ENCODE measurements around the gene SNU13.
"Not testable (repeated sequence)": the region's sequence is repeated elsewhere in the genome, so short reads cannot be mapped to it uniquely, and the experiment has no call there.

The SNU13 gene

DNA sequence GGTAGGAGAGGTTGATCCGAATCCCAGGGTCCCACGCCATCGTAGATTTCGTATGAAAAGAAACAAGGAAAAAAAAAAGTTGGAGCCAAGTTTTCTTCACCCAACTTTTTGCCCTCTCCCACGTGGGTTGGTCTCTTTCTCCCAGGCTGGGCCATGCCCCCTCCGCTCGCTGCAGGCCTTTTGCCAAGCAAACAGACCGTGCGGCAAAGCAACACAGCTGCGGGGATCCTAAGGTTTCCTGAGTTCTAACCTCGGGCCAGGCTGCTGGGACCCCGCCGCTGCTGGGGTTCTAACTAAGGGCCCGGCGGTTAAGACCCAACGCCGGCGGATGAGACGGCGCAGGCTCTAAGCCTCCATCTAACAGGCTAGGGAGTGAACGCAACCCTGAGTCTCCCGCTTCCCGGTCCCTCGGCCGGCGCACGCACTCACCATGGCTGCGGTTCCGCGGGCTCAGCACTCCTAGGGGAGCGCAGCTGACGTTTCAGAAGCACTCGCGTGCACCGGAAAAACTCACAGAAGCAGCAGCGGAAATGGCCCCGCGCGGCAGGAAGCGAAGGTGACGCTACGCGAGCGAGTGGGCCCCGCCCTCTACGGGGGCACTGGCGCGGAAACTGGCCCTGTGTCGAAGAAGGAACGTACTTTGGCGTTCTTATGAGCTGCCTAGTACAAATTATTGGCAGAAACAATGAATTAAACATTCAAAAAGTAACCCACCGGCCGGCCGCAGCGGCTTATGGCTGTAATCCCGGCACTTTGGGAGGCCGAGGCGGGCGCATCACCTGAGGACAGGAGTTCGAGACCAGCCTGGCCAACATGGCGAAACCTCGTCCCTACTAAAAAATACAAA, at the start of gene SNU13:
Gene SNU13 (minus strand): TSS at position 503 of the 847 bp plus-strand sequence. CDS start 71 bp downstream, at position 432.
- peak; percentile 87 for DNase-seq (ENCODE audit: low read depth)

DNA sequence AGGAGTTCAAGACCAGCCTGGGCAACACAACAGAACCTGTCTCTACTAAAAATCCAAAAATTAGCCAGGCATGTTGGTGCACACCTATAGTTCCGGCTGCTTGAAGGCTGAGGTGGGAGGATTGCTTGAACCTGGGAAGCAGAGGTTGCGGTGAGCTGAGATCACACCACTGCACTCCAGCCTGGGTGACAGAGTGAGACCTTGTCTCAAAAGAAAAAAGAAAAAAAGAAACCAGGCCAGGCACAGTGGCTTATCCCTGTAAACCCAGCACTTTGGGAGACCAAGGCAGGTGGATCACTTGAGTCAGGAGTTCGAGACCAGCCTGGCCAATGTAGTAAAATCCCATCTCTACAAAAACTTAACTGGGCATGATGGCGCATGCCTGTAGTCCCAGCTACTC, 44.6 kb upstream of the SNU13 start:
- not testable (repeated sequence) for DNase-seq (ENCODE audit: low read depth)

- DNase-seq (ENCODE audit: low read depth), result no peak
These were observed 43.6 kb upstream of the SNU13 start for GRCh38 chr22:41732096-41732772.

DNA sequence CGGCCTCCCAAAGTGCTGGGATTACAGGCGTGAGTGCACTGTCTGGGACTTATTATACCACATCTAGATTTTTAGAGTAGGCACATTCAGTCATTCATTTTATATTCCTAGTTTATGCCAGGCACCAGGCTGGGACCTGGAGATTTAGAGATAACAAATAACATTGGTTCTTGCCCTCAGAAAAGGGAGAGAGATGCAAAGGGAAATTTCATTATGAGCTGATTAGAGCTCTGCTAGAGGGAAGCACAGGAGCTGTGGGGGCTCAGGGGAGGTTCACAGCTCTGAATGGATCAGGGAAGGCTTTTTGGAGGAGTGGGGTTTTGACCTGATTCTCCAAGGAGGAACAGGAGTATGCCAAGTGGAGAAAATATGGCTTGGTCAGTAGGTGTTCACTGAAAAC, 42.9 kb upstream of the SNU13 start:
- DNase-seq (ENCODE audit: low read depth), result no peak

DNA sequence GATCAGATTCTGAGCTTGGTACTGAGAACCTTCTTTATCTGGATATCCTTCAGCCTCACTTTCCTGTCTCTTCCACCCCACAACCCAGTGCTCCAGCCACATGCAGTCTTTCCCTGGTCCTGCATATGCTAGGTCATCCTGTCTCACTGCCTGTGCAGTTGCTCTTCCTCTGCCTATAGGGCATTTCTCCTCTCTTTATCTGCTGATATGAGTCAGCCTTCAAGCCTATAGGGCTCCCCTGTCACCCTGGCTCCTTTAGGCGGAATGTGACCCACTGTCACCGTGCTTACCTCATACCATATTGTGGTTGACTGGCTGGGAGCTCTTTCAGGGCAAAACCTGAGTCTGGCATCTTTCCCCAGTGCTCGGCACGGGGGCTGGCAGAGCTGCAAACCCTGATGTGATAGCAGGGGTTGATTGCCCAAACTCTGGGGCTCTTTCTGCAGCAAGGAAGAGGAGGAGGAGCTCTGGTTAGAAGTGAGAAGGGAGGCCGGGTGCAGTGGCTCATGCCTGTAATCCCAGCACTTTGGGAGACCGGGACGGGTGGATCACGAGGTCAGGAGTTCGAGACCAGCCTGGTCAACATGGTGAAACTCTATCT, 36.9 kb upstream of the SNU13 start:
- no peak for DNase-seq (ENCODE audit: low read depth)

DNA sequence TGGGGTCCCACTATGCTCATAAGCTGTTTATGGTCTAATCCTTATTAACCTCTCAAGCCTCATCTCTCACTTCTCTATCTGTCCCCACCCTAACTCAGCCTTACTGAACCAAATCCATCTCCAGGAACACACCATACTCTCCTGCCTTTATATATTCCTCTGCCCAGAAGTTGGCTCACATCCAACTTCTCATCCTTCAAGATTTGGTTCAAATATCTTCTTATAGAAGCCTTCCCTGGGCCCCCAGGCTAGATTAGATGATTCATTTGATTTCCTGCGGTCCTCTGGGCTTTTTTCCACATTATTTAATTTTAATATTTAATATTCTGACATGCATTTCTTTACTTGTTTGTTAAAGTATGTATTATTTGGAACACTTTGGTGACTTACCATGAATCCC, 33.8 kb upstream of the SNU13 start:
- DNase-seq (ENCODE audit: low read depth), result no peak

GRCh38 chr22:41713004-41713403, 24.3 kb upstream of the SNU13 start:
- DNase-seq (ENCODE audit: low read depth), result no peak

GRCh38 chr22:41709341-41709740, 20.7 kb upstream of the SNU13 start:
- no peak for DNase-seq (ENCODE audit: low read depth)

- no peak for DNase-seq (ENCODE audit: low read depth)
These were observed 14.1 kb upstream of the SNU13 start for GRCh38 chr22:41702763-41703162.

GRCh38 chr22:41700108-41700364, 11.4 kb upstream of the SNU13 start:
- DNase-seq (ENCODE audit: low read depth), result no peak

DNA sequence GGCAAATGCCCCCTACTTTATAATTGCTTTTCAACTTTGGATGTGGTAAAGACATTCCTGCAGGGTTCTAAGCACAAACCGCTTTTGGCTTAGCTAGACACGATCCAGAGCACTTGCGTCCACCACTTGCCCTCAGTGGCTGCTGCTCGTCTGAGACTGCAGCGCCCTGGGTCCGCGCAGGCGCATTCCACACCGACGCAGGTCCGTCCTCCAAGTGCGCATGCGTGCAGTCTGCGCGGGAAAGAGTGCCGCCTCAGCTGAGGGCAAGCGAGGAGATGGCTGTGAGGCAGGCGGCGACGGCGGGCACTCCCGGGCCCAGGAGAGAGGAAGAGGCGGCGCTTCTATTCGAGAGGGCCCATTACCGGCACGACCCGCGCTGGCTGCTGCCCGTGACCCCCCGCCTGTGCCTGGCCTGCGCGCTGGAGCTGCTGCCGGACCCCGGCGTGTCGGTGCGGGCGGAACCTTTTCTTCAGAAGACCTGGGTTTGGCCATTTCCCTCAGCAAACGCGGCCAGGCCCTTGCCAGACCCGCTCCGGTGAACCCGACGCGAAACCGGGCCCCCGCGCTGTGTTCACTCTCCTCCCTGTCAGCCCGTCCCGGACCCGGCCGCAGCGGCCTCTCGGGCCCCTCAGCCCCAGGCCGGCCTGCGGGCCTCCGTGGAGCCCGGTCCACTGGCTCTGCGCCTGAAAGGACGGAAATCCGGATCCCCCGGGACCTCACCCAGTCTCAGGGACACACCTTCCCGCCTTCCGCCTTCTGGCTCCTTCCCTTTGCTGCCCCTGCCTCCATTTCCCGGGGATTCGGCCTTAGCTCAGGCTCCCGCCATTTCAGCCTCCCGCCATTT, 10.8 kb upstream of the SNU13 start, which contains the start of gene MEI1:
Gene MEI1 (plus strand): TSS at position 240 of the 844 bp plus-strand sequence. CDS start 36 bp downstream, at position 276.
- peak; percentile 79 for DNase-seq (ENCODE audit: low read depth)

DNA sequence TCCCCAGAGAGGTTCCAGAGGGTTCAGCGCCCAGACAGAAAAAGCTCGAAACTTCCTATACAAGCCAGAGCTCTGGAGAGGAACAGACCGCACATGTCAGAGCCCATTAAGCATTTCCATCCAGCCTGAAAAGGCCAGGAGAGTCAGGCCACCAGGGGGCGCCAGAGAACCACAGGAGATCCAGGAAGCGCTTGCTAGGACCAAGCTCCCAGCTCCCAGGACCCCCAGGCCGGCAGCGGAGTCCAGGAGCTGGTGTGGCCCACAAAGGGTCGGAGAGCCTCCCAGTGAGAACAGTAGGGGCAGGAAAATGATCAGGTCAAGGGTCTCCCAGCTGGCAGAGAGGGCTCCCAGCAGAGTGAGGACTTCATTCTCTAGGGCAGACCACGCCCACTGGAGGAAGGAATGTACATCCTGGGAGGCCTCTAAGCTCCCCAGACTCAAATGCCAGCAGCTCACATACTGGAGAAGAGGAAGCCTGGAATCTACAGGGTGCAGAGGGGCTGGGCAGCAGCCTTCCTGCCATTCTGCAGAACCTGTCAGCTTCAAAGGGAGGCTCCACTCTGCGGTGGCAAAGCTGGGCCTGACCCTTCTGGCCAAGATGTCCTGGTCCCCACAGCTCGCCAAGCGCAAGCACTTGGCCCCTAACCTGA, 8.6 kb upstream of the SNU13 start:
- peak; percentile 92 for DNase-seq (ENCODE audit: low read depth)

GRCh38 chr22:41696703-41697102, 8.0 kb upstream of the SNU13 start:
- no peak for DNase-seq (ENCODE audit: low read depth)

- DNase-seq (ENCODE audit: low read depth), result no peak
These were observed 6.5 kb upstream of the SNU13 start for GRCh38 chr22:41695211-41695610.

DNA sequence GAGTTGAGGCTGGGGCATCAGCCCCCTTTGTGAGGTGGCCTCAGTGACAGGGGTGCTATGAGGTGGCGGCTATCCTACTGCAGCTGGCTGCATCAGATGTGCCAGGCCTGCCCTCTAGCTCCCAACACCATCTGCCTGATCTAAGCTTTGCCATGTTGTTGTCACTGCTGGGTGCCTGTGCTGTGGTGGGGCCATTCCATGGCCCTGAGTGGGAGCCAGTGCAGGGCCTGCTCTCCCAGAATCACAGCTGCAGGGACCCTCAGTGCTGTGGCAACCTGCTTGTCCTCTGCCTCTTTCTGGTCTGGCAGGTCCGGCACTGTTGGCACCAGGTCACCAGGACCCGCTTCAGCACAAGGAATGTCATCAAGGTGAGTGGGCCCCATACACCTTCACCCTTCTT, 1.8 kb upstream of the SNU13 start:
- no peak for DNase-seq (ENCODE audit: low read depth)

DNA sequence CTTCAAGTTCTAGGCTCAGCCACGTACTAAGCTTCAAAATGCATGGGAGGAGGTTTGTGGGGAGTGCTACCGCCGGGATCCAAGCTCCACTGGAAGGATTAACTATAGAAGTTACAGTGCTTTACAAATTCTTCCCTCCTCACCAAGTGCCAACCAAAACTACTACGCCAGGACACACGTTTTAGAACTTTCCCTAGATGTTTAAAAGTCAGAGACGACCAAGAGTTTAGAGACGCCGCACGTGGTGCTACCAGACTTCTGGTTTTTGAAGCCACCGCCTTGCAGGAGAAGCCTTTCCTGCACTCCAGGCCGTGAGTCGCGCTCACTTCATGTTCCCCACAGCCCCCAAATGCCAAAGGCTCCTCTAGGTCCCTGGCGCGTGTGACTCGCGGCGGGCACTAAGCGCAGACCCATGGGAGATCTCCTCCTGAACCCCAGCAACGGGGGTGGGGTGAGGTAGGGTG, 734 bp downstream of the SNU13 start:
- DNase-seq (ENCODE audit: low read depth), result no peak

GRCh38 chr22:41686890-41687289, 1.8 kb downstream of the SNU13 start:
- not testable (repeated sequence) for DNase-seq (ENCODE audit: low read depth)

- DNase-seq (ENCODE audit: low read depth), result no peak
These were observed 4.5 kb downstream of the SNU13 start for GRCh38 chr22:41684194-41684593.

- DNase-seq (ENCODE audit: low read depth), result no peak
These were observed 5.1 kb downstream of the SNU13 start for GRCh38 chr22:41683616-41684015.

GRCh38 chr22:41683052-41683451, 5.6 kb downstream of the SNU13 start:
- DNase-seq (ENCODE audit: low read depth), result no peak

GRCh38 chr22:41682033-41682807, 6.4 kb downstream of the SNU13 start:
- peak; percentile 79 for DNase-seq (ENCODE audit: low read depth)
